NCI-H446 (cell line): ENCODE measurements around the gene EPO.
"Not testable (repeated sequence)": the region's sequence is repeated elsewhere in the genome, so short reads cannot be mapped to it uniquely, and the experiment has no call there.

Experiments used
- DNase-seq, 2 experiments: peaks; one replicate each; lab custom pipeline; 2025; lab: John Stamatoyannopoulos, UW

The EPO gene

DNA sequence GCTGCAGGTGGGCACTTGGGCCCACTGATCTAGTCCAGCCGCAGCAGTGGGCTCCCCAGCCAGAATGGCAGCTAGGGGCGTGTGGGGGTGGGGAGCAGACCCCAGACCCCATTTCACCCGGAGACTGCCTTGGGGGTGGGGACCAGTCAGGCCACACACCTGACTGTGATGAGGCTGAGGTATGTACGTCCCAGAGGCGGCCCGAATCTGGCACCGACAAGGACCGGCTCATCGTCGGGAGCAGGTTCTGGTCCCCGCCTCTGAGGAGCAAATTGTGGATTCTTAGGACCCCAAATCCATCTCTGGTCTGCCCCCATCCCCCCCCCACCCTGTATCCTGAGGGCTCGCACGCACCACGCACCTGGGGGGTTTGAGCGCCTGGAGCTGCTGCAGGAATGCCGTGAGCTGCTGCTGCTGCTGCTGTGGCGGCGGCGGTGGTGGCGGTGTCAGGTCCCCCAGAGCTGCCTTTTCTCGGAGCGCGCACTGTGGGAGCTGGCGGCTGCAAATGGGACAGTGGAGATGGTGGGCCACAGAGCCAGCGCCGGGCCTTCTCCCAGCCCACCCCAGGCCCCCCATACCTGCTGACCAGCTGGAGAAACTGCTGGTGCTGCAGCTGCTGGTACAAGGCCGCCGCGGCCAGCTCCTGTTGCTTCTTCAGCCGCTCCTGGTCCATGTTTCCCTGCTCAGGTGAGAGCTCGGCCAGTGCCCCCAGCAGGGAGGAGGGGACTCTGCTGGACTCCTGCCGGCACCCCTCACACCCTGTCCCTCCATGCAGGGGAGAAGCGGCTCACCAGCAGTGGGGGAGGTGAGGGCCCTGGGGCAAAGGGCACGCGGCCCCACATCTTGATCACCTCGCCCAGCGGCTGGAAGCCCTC, 36.4 kb upstream of the EPO start:
- DNase-seq = no peak

DNA sequence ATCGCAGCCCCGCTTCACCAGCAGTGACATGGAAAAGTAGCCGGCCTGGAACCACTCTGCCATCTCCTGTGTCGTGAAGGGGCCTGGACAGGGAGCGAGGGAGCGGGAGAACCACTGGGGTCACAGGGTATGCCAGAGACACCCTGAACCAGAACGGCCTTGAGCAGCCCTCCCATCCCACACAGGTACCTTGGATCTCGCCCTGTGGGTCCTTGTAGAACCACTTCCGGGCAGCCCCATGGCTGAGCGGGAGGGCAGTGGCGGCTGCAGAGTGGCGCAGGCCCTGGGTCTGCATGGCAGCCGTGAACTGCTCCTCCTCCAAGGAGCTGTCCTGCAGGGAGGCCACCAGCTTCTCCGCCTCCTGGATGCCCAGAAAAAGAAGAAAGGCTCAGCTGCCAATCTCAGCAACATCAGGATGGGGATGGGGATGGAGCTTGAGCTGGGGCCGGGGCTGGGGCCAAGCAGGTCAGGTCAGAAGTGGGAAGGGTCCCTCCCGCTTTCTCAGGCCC, 35.7 kb upstream of the EPO start:
- no peak for DNase-seq

DNA sequence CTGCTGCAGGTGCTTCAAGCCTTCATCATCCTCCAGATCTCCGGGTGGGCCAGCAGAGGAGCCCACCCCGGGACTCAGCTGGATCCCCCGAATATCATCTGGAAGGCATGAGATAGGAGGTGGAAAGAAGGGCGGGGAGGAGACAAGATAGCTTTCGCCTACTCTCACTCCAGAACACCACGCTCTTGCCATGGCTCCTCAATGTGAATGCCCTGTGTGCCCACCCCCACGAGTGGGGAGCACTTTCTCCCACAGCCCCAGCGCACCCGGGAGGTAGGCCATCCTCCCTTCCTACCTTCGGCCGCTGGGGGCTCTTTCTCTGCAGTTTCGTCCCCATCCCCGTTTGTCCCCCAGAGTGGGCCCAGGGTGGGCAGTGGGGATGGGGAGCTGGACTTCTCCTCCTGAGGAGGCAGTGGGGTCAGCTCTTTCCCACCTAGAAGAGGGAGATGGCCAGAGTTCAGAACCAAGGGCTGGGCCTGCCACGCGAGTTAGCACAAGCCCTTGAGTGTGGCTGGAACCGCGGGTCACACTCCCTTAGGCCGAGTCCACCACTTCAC, 35.1 kb upstream of the EPO start:
- no peak for DNase-seq

GRCh38 chr7:100685631-100686145, 34.6 kb upstream of the EPO start:
- no peak for DNase-seq

GRCh38 chr7:100686201-100686821, 34.0 kb upstream of the EPO start:
- DNase-seq = no peak

DNA sequence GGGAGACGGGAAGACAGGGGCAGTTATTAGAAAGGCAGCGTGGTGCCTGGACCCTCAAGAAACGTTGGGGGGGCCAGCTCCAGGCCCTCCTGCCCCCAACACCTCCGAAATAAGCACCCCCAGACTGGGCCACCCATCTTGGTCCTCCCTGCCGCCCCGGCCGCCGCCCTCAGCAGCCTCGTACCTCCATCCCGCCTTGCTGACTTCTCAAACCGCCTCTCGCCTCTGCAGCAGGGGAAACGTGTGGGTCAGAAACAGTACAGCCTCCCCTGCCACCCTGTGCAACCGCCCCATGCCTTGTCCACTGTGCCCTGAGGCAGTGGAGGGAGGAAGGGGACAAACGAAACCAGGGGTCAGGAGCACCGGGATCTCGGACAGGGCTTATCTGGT, 33.5 kb upstream of the EPO start:
- DNase-seq = no peak

GRCh38 chr7:100687261-100687660, 33.0 kb upstream of the EPO start:
- no peak for DNase-seq

DNA sequence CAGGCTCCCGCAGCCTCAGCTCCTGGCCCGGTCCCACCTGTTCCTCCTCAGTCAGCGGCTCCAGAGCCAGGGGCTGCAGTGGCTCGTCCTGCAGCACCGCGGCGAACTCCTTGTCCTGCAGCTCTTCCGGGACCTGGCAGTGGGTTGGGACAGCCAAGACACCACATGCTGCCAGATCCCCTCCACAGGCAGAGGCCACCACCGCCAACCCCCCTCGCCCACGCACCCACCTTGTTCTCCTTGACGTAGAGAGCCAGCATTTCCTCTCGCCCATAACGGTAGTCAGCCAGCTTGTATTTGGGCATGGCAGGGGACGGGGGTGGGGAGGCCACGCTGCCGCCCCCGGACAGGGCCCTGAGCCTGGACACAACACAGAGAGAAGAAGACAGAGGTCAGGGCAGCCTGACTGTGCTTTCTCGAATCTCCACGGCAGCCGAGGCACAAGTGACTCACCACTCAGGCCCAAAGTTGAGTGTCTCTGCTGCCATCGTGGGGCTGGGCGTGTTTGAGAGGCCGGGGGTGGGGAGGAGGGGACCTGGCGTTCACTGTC, 32.4 kb upstream of the EPO start:
- no peak for DNase-seq

- DNase-seq = no peak
Observed at GRCh38 chr7:100688326-100688860, 31.9 kb upstream of the EPO start.

DNA sequence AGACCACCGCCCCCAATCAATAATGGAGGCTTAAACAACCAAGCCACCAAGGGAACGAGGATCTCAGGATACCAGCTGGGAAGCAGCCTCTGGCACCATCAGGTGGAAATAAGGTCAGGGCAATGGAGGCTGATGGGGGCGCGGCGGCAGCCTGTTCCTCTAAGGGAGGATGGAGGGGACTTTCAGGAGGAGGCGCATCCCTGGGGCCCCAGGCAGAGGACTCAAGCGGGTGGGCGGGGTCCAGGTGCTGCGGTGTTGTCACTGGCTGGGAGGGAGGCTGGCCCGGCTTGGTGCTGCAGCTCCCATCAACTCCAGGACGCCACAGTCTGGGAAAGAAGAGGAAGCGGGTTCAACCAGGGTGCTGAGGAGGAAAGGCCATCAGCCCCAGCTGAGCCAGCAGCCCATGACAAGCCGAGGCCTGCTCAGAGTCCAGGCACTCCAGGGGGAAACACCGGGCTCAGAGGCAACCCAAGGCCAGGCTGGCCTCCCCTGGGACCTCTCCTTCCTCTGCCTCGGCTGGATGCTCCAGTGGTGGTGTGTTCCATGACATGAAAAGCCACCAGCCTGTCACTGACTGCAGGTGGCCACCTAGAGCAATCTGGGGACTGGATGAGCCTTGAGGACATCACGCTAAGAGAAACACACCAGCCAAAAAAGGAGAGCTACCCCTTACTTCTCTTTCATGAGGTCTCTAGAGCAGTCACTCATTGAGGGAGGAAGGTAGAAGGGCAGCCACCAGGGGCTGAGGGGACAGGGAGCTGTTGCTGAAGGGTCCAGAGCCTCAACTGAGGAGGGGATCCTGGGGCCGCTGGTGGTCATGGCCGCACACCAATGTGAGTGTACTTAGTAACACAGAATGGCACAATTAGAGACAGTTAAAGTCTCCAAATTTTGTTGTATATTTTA, 30.8 kb upstream of the EPO start:
- DNase-seq = no peak

GRCh38 chr7:100691676-100692577, 28.3 kb upstream of the EPO start:
- peak; percentile 36 to 65 for DNase-seq

DNA sequence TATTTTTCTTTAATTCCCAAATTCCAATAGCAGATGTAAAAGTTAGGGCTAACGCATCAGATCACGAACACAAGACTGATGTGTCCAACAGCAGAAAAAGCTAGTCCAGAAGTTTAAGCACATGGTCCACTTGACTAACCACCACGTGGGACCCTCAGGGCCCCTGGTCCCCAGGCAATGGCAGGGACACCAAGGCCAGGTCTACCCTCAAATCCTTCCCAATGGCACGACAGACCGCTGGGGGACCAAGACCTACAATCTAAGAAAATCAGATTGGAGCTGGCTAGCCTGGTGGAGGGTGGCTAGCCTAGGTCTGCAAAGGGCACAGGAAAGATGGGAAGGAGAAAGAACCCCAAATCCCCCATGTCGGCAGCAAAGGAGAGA, 27.7 kb upstream of the EPO start:
- DNase-seq = no peak

DNA sequence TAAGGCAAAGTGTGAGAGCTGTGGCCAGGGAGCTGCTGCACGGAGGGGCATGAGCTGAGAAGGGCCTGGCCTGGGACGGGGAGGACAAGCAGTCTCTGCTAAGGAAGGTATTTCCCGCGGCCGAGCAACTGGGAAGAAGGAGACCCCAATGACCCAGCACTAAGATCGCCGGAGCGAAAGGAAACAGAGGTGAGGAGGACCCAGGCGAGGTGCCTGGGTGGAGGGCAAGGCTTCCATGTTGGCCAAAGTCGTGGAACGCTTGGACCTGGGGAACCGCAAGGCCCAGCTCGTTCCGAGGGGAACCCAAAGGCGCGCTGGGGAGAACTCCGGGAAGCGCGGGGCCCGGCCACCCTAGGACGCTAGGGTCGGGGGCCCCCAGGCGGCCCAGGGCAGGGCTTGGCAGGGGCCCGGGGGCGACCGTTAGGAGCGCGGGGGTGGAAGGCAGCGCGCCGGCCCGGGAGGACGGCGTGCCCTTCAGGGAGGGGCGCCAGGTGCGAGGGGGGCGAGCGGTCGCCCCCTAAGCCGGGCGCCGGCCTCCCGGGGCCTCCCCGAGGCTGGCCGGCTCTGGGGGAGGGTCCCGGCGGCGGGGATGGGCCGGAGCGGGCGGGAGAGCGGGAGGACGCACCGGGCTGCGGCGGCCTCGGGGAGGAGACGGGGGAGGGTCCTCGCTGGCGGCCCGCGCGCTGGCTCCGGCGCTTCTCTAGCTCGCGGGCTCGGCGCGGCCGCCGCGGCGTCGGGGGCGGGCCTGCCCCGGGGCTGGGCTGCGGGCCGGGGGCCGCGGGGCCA, 26.8 kb upstream of the EPO start:
- no peak for DNase-seq

GRCh38 chr7:100694098-100694745, 26.0 kb upstream of the EPO start, which contains the start of gene GIGYF1:
TSS of gene GIGYF1 (minus strand) at chr7:100694250. CDS start at chr7:100688238, 6,012 bp downstream.
- DNase-seq = peak in 1 of 2 experiments; percentile 70

- no peak for DNase-seq
Observed at GRCh38 chr7:100696123-100696521, 24.1 kb upstream of the EPO start.

GRCh38 chr7:100699018-100699417, 21.2 kb upstream of the EPO start:
- DNase-seq = no peak

DNA sequence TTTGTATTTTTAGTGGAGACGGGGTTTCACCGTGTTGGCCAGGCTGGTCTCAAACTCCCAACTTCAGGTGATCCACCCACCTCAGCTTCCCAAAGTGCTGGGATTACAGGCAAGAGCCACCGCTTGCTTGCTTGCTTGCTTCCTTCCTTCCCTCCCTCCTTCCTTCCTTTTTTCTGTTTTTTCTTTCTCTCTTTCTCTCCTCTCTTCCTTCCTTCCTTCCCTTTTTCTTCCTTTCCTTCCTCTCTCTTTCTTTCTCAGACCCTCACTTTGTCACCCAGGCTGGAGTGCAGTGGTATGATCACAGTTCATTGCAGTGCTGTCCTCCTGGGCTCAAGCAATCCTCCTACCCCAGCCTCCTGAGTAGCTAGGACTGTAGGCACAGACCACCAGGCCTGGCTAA, 19.2 kb upstream of the EPO start:
- not testable (repeated sequence) for DNase-seq

DNA sequence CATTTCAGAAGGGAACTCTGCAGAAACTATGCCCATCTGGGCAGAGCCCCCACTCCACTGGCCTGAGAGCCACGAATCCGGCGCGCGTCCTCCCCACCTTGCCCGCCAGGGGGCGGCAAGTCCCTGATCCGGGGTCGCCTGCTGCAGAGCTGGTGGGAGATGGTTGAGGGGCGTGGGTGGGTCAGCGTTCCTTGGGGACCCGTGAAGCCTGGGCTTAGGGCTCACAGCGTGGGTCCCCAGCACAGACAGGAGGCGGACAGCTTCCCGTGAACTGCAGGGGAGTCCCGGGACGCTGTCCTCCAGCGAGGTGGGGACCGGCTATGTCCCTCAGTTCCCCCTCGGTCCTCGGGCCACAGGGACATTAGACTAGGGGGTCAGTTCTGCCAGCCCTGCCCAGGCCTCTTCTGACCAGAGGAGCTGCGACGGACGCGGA, 14.9 kb upstream of the EPO start:
- DNase-seq = peak; percentile 19 to 68
